ENCODE data around the gene NACC2.
"Not testable (repeated sequence)": the region's sequence is repeated elsewhere in the genome, so short reads cannot be mapped to it uniquely, and the experiment has no call there.

The NACC2 gene

GRCh38 chr9:136062657-136063439 lies 32.2 kb downstream of the NACC2 start:
- Histone ChIP-seq H3K4me2 (ENCODE audit: low read depth, low read length, poor library complexity, severe bottlenecking) (no peak overlapping the region), H3K79me2 (ENCODE audit: insufficient read depth, low read length) (no peaks in the 10 kb centered on the region), H3K4me3 (ENCODE audit: low read length, poor library complexity, severe bottlenecking) (no peak overlapping the region), H2AFZ (ENCODE audit: low read length) (no peak overlapping the region), H4K20me1 (ENCODE audit: insufficient read depth, low read length, poor library complexity, severe bottlenecking) (no peaks in the 10 kb centered on the region), H3K36me3 (ENCODE audit: insufficient read depth, low read length) (no peaks in the 10 kb centered on the region), H3F3A (ENCODE audit: low read depth) (no peaks in the 10 kb centered on the region), H3K9me2 (replicated peaks; ENCODE audit: low read depth, low read length) (no peaks in the 10 kb centered on the region), H3K27me3 (ENCODE audit: insufficient read depth, low read length, poor library complexity, severe bottlenecking) (no peaks in the 10 kb centered on the region), H3K4me1 (ENCODE audit: insufficient read depth, low read length, poor library complexity, severe bottlenecking) (no peaks in the 10 kb centered on the region), H3K9me3 (ENCODE audit: insufficient read depth, low read depth, low read length) (no peaks in the 10 kb centered on the region), H3K9ac (ENCODE audit: low read depth, low read length, poor library complexity, severe bottlenecking) (no peak overlapping the region)
- TF ChIP-seq EZH2phosphoT487 (IDR thresholded peaks at IDR 0.05; ENCODE audit: borderline replicate concordance): no peak
- TF ChIP-seq CTCF (conservative IDR thresholded peaks at IDR 0.05; ENCODE audit: low read length): no peak

- H2AFZ ChIP-seq (ENCODE audit: low read length); H3K9me2 ChIP-seq (replicated peaks; ENCODE audit: low read depth, low read length); H3K79me2 ChIP-seq (ENCODE audit: insufficient read depth, low read length); H3K36me3 ChIP-seq (ENCODE audit: insufficient read depth, low read length); H3K4me3 ChIP-seq (ENCODE audit: low read length, poor library complexity, severe bottlenecking); H3K9me3 ChIP-seq (ENCODE audit: insufficient read depth, low read depth, low read length); H3F3A ChIP-seq (ENCODE audit: low read depth); H4K20me1 ChIP-seq (ENCODE audit: insufficient read depth, low read length, poor library complexity, severe bottlenecking); H3K4me1 ChIP-seq (ENCODE audit: insufficient read depth, low read length, poor library complexity, severe bottlenecking); H3K4me2 ChIP-seq (ENCODE audit: low read depth, low read length, poor library complexity, severe bottlenecking); H3K27me3 ChIP-seq (ENCODE audit: insufficient read depth, low read length, poor library complexity, severe bottlenecking); H3K9ac ChIP-seq (ENCODE audit: low read depth, low read length, poor library complexity, severe bottlenecking): not testable (repeated sequence)
These were observed 33.2 kb downstream of the NACC2 start for GRCh38 chr9:136061916-136062315.

GRCh38 chr9:136061405-136061804 lies 33.7 kb downstream of the NACC2 start:
- Histone ChIP-seq H3K4me1 (ENCODE audit: insufficient read depth, low read length, poor library complexity, severe bottlenecking) (no peaks in the 10 kb centered on the region), H3K36me3 (ENCODE audit: insufficient read depth, low read length) (no peaks in the 10 kb centered on the region), H3F3A (ENCODE audit: low read depth) (no peaks in the 10 kb centered on the region), H3K9me2 (replicated peaks; ENCODE audit: low read depth, low read length) (no peaks in the 10 kb centered on the region), H3K4me3 (ENCODE audit: low read length, poor library complexity, severe bottlenecking) (no peak overlapping the region), H3K4me2 (ENCODE audit: low read depth, low read length, poor library complexity, severe bottlenecking) (no peak overlapping the region), H3K9ac (ENCODE audit: low read depth, low read length, poor library complexity, severe bottlenecking) (no peak overlapping the region), H2AFZ (ENCODE audit: low read length) (no peak overlapping the region), H4K20me1 (ENCODE audit: insufficient read depth, low read length, poor library complexity, severe bottlenecking) (no peaks in the 10 kb centered on the region), H3K27me3 (ENCODE audit: insufficient read depth, low read length, poor library complexity, severe bottlenecking) (no peaks in the 10 kb centered on the region), H3K9me3 (ENCODE audit: insufficient read depth, low read depth, low read length) (no peaks in the 10 kb centered on the region), H3K79me2 (ENCODE audit: insufficient read depth, low read length) (no peaks in the 10 kb centered on the region)
- TF ChIP-seq CTCF (conservative IDR thresholded peaks at IDR 0.05; ENCODE audit: low read length) (no peak), EZH2phosphoT487 (IDR thresholded peaks at IDR 0.05; ENCODE audit: borderline replicate concordance) (no peak)
